Colonic mucosa (tissue), 4 donors: ENCODE results near the gene UBE2Z. TPM values are rescaled to one million over a fixed set of nuclear protein-coding genes. Genes with fewer than 3 reads are reported as not detected.

Source experiments
- DNase-seq: peaks from one replicate; pipeline ENCODE4 v3.0.0-alpha.2; 2020
- H3K27ac ChIP-seq: fragments of 200-600 bp; one replicate; pipeline ENCODE4 v1.8.0; 2021
- H3K27me3 ChIP-seq: fragments of 200-600 bp; one replicate; pipeline ENCODE4 v1.8.0; 2021
- H3K36me3 ChIP-seq: fragments of 200-600 bp; one replicate; pipeline ENCODE4 v1.8.0; 2021
- H3K4me1 ChIP-seq: fragments of 200-600 bp; one replicate; pipeline ENCODE4 v1.8.0; 2021; ENCODE audit warnings: mild to moderate bottlenecking
- H3K4me3 ChIP-seq: fragments of 200-600 bp; one replicate; pipeline ENCODE4 v1.8.0; 2021
- H3K9ac ChIP-seq, 2 donors: one replicate each; pipeline ENCODE4 v1.7.0; 2013; ENCODE audit warnings: control low read depth in 2 of 2, low read depth in 2 of 2, low read length in 2 of 2
- H3K9me3 ChIP-seq: fragments of 200-600 bp; one replicate; pipeline ENCODE4 v1.8.0; 2021
- intact Hi-C: fragments of 100-400 bp; cut with DNase I; formaldehyde crosslinking; loops from one replicate; pipeline ENCODE4 v1.14.1; 2022
- total RNA-seq, 2 donors: library from RNA; stranded (reverse); fragmentation: NEBNext Ultra II Directional in 1 of 2; extraction: Animal tissue kit (Norgen Biotek cat#: 25700) in 1 of 2; gene quantifications; one replicate each; pipeline ENCODE4 v1.2.1, GENCODE V29; 2021
- TF ChIP-seq, protein P1 (sequence below): fragments of 200-600 bp; IDR thresholded peaks from one replicate; pipeline ENCODE4 v1.8.0; 2022; ENCODE audit warnings: antibody characterized with exemption, mild to moderate bottlenecking
- donor health status: healthy.
- donor health status: DM: no; HTN: no; CAD: no.
- donor health status: DM: no; HTN: no; CAD: no.

The UBE2Z gene
- total RNA-seq, 2 donors from 2014 or later = 68.1 to 68.8 TPM

- TF ChIP-seq, protein P1, sequence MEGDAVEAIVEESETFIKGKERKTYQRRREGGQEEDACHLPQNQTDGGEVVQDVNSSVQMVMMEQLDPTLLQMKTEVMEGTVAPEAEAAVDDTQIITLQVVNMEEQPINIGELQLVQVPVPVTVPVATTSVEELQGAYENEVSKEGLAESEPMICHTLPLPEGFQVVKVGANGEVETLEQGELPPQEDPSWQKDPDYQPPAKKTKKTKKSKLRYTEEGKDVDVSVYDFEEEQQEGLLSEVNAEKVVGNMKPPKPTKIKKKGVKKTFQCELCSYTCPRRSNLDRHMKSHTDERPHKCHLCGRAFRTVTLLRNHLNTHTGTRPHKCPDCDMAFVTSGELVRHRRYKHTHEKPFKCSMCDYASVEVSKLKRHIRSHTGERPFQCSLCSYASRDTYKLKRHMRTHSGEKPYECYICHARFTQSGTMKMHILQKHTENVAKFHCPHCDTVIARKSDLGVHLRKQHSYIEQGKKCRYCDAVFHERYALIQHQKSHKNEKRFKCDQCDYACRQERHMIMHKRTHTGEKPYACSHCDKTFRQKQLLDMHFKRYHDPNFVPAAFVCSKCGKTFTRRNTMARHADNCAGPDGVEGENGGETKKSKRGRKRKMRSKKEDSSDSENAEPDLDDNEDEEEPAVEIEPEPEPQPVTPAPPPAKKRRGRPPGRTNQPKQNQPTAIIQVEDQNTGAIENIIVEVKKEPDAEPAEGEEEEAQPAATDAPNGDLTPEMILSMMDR = no peak
- DNase-seq = no peak
- Histone ChIP-seq H3K4me3 (no peak overlapping the region), H3K27ac (no peak overlapping the region), H3K27me3 (no peaks in the 10 kb centered on the region), H3K4me1 (no peaks in the 10 kb centered on the region), H3K9me3 (no peaks in the 10 kb centered on the region), H3K9ac (no peak overlapping the region), H3K36me3 (no peaks in the 10 kb centered on the region)
- intact Hi-C loops = no loop called here
Observed at GRCh38 chr17:48951572-48951971, 43.4 kb downstream of the UBE2Z start.

DNA sequence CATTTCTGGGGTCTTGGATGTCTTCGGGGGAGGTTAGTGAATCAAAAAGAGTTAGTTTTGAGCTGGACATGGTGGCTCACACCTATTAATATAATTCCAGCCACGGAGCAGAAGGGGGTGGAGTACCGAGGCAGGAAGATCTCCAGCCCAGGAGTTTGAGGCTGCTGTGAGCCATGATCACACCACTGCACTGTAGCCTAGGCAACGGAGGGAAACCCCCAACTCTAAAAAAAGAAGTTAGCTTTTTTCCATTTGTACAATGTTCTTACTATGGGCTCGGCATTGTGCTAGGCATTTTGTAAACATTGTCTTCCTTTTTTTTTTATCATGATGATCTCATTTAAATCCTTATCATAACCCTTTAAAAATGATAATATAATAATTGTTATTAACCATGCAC is 44.7 kb downstream of the UBE2Z start:
- H3K27me3 ChIP-seq = no peaks in the 10 kb centered on the region
- intact Hi-C loops = no loop called here
- no peak for DNase-seq

GRCh38 chr17:48954300-48954755 is 46.1 kb downstream of the UBE2Z start:
- intact Hi-C loops = no loop called here
- DNase-seq = peak; percentile 42
- TF ChIP-seq, protein P1 = no peak
- Histone ChIP-seq H3K4me3 (no peak overlapping the region), H3K9me3 (no peaks in the 10 kb centered on the region), H3K4me1 (no peaks in the 10 kb centered on the region), H3K36me3 (no peaks in the 10 kb centered on the region), H3K9ac (no peak overlapping the region), H3K27me3 (no peaks in the 10 kb centered on the region), H3K27ac (no peak overlapping the region)

More for the DNA sequence above, 44.7 kb downstream of the UBE2Z start:
- TF ChIP-seq, protein P1 = no peak
- no peaks in the 10 kb centered on the region for H3K4me1 ChIP-seq
- H3K4me3 ChIP-seq = no peak overlapping the region
- no peak overlapping the region for H3K27ac ChIP-seq
- H3K9ac ChIP-seq = no peak overlapping the region
- no peaks in the 10 kb centered on the region for H3K9me3 ChIP-seq
- H3K36me3 ChIP-seq = no peaks in the 10 kb centered on the region

GRCh38 chr17:48960834-48961515 is 52.8 kb downstream of the UBE2Z start:
- no peak for DNase-seq
- no peaks in the 10 kb centered on the region for H3K9me3 ChIP-seq
- no peak overlapping the region for H3K27ac ChIP-seq
- H3K4me3 ChIP-seq = no peak overlapping the region
- no peak overlapping the region for H3K9ac ChIP-seq
- no peaks in the 10 kb centered on the region for H3K36me3 ChIP-seq
- intact Hi-C loops = no loop called here
- TF ChIP-seq, protein P1 = no peak
- H3K27me3 ChIP-seq = peaks cover 14% of the 10 kb centered on the region
- H3K4me1 ChIP-seq = no peaks in the 10 kb centered on the region

DNA sequence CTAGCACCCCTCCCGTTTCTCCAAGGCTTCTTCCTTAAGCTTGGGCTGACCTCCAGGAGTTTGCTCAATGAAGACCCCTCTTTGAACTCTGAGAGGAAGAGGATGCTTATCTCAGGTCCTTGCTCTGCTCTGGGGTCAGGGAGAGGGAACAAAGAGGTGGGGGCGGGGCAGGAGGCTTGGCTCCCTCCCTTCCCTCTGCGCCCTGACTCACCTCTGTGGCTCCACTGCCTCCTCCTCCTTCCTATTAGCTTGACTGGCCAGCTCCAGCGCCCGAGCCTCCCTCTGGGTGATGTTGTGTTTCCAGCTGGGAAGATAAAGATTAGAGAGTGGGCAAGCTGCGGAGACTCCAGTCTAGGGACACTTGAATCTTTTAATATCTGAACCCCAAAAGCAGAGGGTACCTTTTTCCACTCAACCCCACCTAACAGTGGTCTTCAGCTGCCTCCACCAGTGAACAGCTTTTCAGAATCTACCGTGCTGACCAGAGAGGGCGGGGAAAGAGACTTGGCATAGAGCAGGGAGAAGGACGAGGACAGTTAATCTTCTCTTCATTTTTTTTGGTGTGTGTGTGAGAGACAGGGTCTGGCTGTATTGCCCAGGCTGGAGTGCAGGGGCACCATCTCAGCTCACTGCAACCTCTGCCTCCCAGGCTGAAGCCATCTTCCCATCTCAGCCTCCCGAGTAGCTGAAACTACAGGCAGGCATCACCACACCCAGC is 53.5 kb downstream of the UBE2Z start:
- Histone ChIP-seq H3K27me3 (peaks cover 14% of the 10 kb centered on the region), H3K4me1 (no peaks in the 10 kb centered on the region), H3K27ac (no peak overlapping the region), H3K9ac (no peak overlapping the region), H3K36me3 (no peaks in the 10 kb centered on the region), H3K4me3 (no peak overlapping the region), H3K9me3 (no peaks in the 10 kb centered on the region)
- TF ChIP-seq, protein P1 = no peak
- no peak for DNase-seq
- intact Hi-C loops = no loop called here
